ENCODE data around the gene ZMYND11. TPM values are rescaled to one million over a fixed set of nuclear protein-coding genes. Genes with fewer than 3 reads are reported as not detected.

The ZMYND11 gene
- polyA plus RNA-seq, 3 donors, result 7.0 to 11.8 (median 8.8) TPM

DNA sequence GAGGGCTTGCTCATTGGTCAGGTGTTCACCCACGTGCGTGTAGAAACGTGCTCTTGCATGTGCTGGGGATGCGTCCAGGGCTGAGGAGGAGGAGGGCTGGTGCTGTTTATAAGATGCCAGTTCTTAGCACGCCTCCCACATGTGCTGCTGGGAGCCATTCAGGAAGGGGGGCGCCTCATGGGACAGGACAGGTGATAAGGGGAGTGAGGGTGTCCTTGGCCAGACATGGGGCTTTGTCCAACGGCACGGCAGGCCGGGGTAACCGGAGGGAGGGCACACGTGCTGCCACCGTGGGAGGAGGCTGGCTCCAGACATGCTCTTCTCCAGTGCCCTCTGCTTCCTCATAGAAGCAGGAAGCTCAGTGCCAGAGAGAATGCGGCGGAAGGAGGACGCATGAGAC lies 150.0 kb downstream of the ZMYND11 start:
- H3K79me2 ChIP-seq (ENCODE audit: insufficient read depth, low read length), result no peaks in the 10 kb centered on the region
- H3K9me3 ChIP-seq (replicated peaks in 1 of 2; ENCODE audit: control insufficient read depth in 1 of 2, insufficient read depth in 1 of 2, low read length in 2 of 2), result no peaks in the 10 kb centered on the region
- WGBS (ENCODE audit: insufficient coverage), result 82% methylated on average over 14 of the region's 15 CpGs
- peaks cover 7 to 13% of the 10 kb centered on the region in 2 donors for H3K4me1 ChIP-seq (ENCODE audit: control insufficient read depth in 1 of 2, insufficient read depth in 2 of 2, low read length in 2 of 2)
- no peak overlapping the region for H3K4me3 Mint-ChIP-seq
- H3K27me3 Mint-ChIP-seq (ENCODE audit: low read depth in 3 of 3), result peaks cover 0 to 2% (median under 1%) of the 10 kb centered on the region in 3 donors
- TF ChIP-seq, protein P1, sequence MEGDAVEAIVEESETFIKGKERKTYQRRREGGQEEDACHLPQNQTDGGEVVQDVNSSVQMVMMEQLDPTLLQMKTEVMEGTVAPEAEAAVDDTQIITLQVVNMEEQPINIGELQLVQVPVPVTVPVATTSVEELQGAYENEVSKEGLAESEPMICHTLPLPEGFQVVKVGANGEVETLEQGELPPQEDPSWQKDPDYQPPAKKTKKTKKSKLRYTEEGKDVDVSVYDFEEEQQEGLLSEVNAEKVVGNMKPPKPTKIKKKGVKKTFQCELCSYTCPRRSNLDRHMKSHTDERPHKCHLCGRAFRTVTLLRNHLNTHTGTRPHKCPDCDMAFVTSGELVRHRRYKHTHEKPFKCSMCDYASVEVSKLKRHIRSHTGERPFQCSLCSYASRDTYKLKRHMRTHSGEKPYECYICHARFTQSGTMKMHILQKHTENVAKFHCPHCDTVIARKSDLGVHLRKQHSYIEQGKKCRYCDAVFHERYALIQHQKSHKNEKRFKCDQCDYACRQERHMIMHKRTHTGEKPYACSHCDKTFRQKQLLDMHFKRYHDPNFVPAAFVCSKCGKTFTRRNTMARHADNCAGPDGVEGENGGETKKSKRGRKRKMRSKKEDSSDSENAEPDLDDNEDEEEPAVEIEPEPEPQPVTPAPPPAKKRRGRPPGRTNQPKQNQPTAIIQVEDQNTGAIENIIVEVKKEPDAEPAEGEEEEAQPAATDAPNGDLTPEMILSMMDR (IDR thresholded peaks at IDR 0.05), result no peak
- H3K9ac ChIP-seq (ENCODE audit: insufficient read depth, low read length, poor library complexity, severe bottlenecking), result no peak overlapping the region
- H3K4me2 ChIP-seq (replicated peaks; ENCODE audit: extremely low read depth, low read length, poor library complexity, severe bottlenecking), result no peak overlapping the region
- no peaks in the 10 kb centered on the region for H3K36me3 ChIP-seq (replicated peaks in 1 of 2; ENCODE audit: control insufficient read depth in 1 of 2, insufficient read depth in 2 of 2, low read length in 2 of 2)
- H4K20me1 ChIP-seq (ENCODE audit: insufficient read depth, low read length), result no peaks in the 10 kb centered on the region
- no peak overlapping the region for H3K4me3 ChIP-seq (replicated peaks in 1 of 3; ENCODE audit: low read depth in 2 of 3, low read length in 3 of 3)
- peaks cover 29% of the 10 kb centered on the region for H3K4me1 Mint-ChIP-seq
- DNase-seq, result no peak
- no peak overlapping the region for H3K27ac ChIP-seq (ENCODE audit: low read depth in 1 of 2, low read length in 2 of 2)
- no peaks in the 10 kb centered on the region for H3K27me3 ChIP-seq (ENCODE audit: control insufficient read depth in 2 of 2, insufficient read depth in 2 of 2, low read length in 2 of 2)
- H3K9me3 Mint-ChIP-seq, result peaks cover 0 to 5% (median 1%) of the 10 kb centered on the region in 7 donors
- intact Hi-C loops (cut with micrococcal nuclease), result no loop called here
- no peak overlapping the region for H2AFZ ChIP-seq (ENCODE audit: insufficient read depth, low read depth, low read length, poor library complexity, severe bottlenecking)
- H3K27ac Mint-ChIP-seq, result no peak overlapping the region
- no peaks in the 10 kb centered on the region for H3K36me3 Mint-ChIP-seq

DNA sequence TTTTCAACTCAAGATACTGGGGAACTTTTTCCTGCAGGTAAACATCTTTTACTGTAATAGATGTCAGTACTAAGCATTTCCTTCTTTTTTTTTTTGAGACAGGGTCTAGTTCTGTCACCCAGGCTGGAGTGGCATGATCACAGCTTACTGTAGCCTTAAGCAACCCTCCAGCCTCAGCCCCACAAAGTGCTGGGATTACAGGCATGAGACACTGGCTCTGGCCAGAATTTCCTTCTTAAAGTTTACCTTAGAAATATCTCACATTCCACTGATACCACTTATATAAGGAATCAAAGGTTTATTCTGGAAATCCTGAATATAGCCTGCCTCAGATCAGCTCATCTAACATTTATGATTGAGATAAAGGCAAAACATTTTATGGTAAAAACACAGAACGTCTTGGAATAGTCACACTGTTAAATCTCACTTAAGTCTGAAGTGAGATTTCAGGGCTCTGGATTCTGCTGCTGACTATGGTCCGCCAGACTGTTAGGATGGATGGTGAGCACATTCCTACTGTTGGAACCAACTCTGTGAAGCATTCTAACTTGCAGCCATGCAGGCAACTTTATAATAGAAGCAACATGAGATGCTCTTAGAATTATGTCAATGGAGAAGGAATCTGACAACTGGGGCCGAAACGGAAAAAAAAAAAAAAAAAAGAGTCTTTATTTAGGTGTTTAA lies 151.9 kb downstream of the ZMYND11 start:
- intact Hi-C loops (cut with micrococcal nuclease), result no loop called here
- TF ChIP-seq, protein P1 (IDR thresholded peaks at IDR 0.05), result no peak
- Mint-ChIP-seq H3K27ac (no peak overlapping the region), H3K36me3 (no peaks in the 10 kb centered on the region), H3K9me3 (no peaks in the 10 kb centered on the region), H3K4me3 (no peak overlapping the region), H3K4me1 (peaks cover 23% of the 10 kb centered on the region), H3K27me3 (ENCODE audit: low read depth in 3 of 3) (peaks cover 0 to 3% (median 2%) of the 10 kb centered on the region in 3 donors)
- Histone ChIP-seq H3K4me3 (replicated peaks in 1 of 3; ENCODE audit: low read depth in 2 of 3, low read length in 3 of 3) (no peak overlapping the region), H3K9ac (ENCODE audit: insufficient read depth, low read length, poor library complexity, severe bottlenecking) (no peak overlapping the region), H3K4me2 (replicated peaks; ENCODE audit: extremely low read depth, low read length, poor library complexity, severe bottlenecking) (no peak overlapping the region), H2AFZ (ENCODE audit: insufficient read depth, low read depth, low read length, poor library complexity, severe bottlenecking) (no peak overlapping the region), H3K27me3 (ENCODE audit: control insufficient read depth in 2 of 2, insufficient read depth in 2 of 2, low read length in 2 of 2) (no peaks in the 10 kb centered on the region), H4K20me1 (ENCODE audit: insufficient read depth, low read length) (no peaks in the 10 kb centered on the region), H3K27ac (ENCODE audit: low read depth in 1 of 2, low read length in 2 of 2) (no peak overlapping the region), H3K9me3 (replicated peaks in 1 of 2; ENCODE audit: control insufficient read depth in 1 of 2, insufficient read depth in 1 of 2, low read length in 2 of 2) (no peaks in the 10 kb centered on the region), H3K36me3 (replicated peaks in 1 of 2; ENCODE audit: control insufficient read depth in 1 of 2, insufficient read depth in 2 of 2, low read length in 2 of 2) (no peaks in the 10 kb centered on the region), H3K79me2 (ENCODE audit: insufficient read depth, low read length) (no peaks in the 10 kb centered on the region), H3K4me1 (ENCODE audit: control insufficient read depth in 1 of 2, insufficient read depth in 2 of 2, low read length in 2 of 2) (peaks cover 7 to 9% of the 10 kb centered on the region in 2 donors)
- no peak for DNase-seq
- WGBS (ENCODE audit: insufficient coverage), result no CpG with 5 or more reads among the region's 4 CpGs
